ENCODE measurements around the gene RSPO4. TPM values are rescaled to one million over a fixed set of nuclear protein-coding genes. Genes with fewer than 3 reads are reported as not detected.

Gene RSPO4
- total RNA-seq, 1 experiment from 2014 or later: not detected

GRCh38 chr20:957544-957943, 44.6 kb downstream of the RSPO4 start:
- Histone ChIP-seq H3F3A (ENCODE audit: insufficient read depth, low read depth) (no peaks in the 10 kb centered on the region), H3K36me3 (ENCODE audit: low read depth) (no peaks in the 10 kb centered on the region), H3K4me3 (no peak overlapping the region), H3K4me1 (replicated peaks; ENCODE audit: insufficient read depth) (no peaks in the 10 kb centered on the region), H3K27ac (no peak overlapping the region), H3K4me2 (no peak overlapping the region), H3K79me2 (ENCODE audit: low read depth) (no peaks in the 10 kb centered on the region), H4K20me1 (ENCODE audit: insufficient read depth) (no peaks in the 10 kb centered on the region), H3K9me3 (ENCODE audit: insufficient read depth, low read depth) (no peaks in the 10 kb centered on the region), H3K27me3 (ENCODE audit: insufficient read depth, low read depth) (peaks cover 30% of the 10 kb centered on the region), H2AFZ (no peak overlapping the region), H3K9me2 (ENCODE audit: insufficient read depth) (no peaks in the 10 kb centered on the region)
- intact Hi-C loops (cut with micrococcal nuclease; ENCODE audit: unreplicated experiment): loop anchor here (2.0 to 5.0 kb wide), 2 partner anchors 255 to 397 kb away; no protein-coding TSS in a partner anchor
- POLR2A ChIA-PET (ENCODE audit: unreplicated experiment): no interaction called here
- BruUV-seq (replicated peaks): no TSS peak
- no peak for DNase-seq
- CTCF ChIA-PET: interaction anchor here (0.6 to 3.2 kb wide), 3 partner anchors 42 to 150 kb away, joined by 5 to 27 read pairs (median 9); no protein-coding TSS in a partner anchor
- TF ChIP-seq CTCF (conservative IDR thresholded peaks at IDR 0.05): 0 out of 2 replicates have a peak, but pooled peaks have one; percentile 32
- TF ChIP-seq EZH2 (IDR thresholded peaks at IDR 0.05; ENCODE audit: low read depth): no peak

- no peak overlapping the region for H2AFZ ChIP-seq
- no peaks in the 10 kb centered on the region for H3K36me3 ChIP-seq (ENCODE audit: low read depth)
Measured at GRCh38 chr20:956330-956951, 45.7 kb downstream of the RSPO4 start.

GRCh38 chr20:955656-956055, 46.5 kb downstream of the RSPO4 start:
- Histone ChIP-seq H3K4me1 (replicated peaks; ENCODE audit: insufficient read depth) (no peaks in the 10 kb centered on the region), H3K36me3 (ENCODE audit: low read depth) (no peaks in the 10 kb centered on the region), H3K4me2 (no peak overlapping the region), H3K79me2 (ENCODE audit: low read depth) (no peaks in the 10 kb centered on the region), H3K9me2 (ENCODE audit: insufficient read depth) (no peaks in the 10 kb centered on the region), H3K9me3 (ENCODE audit: insufficient read depth, low read depth) (no peaks in the 10 kb centered on the region), H3F3A (ENCODE audit: insufficient read depth, low read depth) (no peaks in the 10 kb centered on the region), H3K27me3 (ENCODE audit: insufficient read depth, low read depth) (peaks cover 18% of the 10 kb centered on the region), H3K27ac (no peak overlapping the region), H4K20me1 (ENCODE audit: insufficient read depth) (no peaks in the 10 kb centered on the region), H2AFZ (no peak overlapping the region), H3K4me3 (no peak overlapping the region)
- ChIA-PET POLR2A (ENCODE audit: unreplicated experiment) (no interaction called here), CTCF (interaction anchor here (0.8 to 3.2 kb wide), 3 partner anchors 99 to 182 kb away, joined by 3 to 27 read pairs (median 5); no protein-coding TSS in a partner anchor)
- TF ChIP-seq CTCF (conservative IDR thresholded peaks at IDR 0.05) (no peak), EZH2 (IDR thresholded peaks at IDR 0.05; ENCODE audit: low read depth) (no peak)
- intact Hi-C loops (cut with micrococcal nuclease; ENCODE audit: unreplicated experiment): loop anchor here (1.0 to 5.0 kb wide), 3 partner anchors 139 to 395 kb away; no protein-coding TSS in a partner anchor
- no peak for DNase-seq
- no TSS peak for BruUV-seq (replicated peaks)

More at GRCh38 chr20:956330-956951, 45.7 kb downstream of the RSPO4 start:
- no TSS peak for BruUV-seq (replicated peaks)
- Histone ChIP-seq H4K20me1 (ENCODE audit: insufficient read depth) (no peaks in the 10 kb centered on the region), H3K27me3 (ENCODE audit: insufficient read depth, low read depth) (peaks cover 24% of the 10 kb centered on the region), H3K79me2 (ENCODE audit: low read depth) (no peaks in the 10 kb centered on the region), H3K4me3 (no peak overlapping the region), H3K9me2 (ENCODE audit: insufficient read depth) (no peaks in the 10 kb centered on the region), H3K4me1 (replicated peaks; ENCODE audit: insufficient read depth) (no peaks in the 10 kb centered on the region), H3K9me3 (ENCODE audit: insufficient read depth, low read depth) (no peaks in the 10 kb centered on the region), H3F3A (ENCODE audit: insufficient read depth, low read depth) (no peaks in the 10 kb centered on the region), H3K27ac (no peak overlapping the region), H3K4me2 (no peak overlapping the region)
- ChIA-PET POLR2A (ENCODE audit: unreplicated experiment) (no interaction called here), CTCF (interaction anchor here (0.8 to 3.2 kb wide), 2 partner anchors 139 to 183 kb away, joined by 3 to 27 read pairs; no protein-coding TSS in a partner anchor)
- intact Hi-C loops (cut with micrococcal nuclease; ENCODE audit: unreplicated experiment): loop anchor here (1.0 to 5.0 kb wide), 3 partner anchors 140 to 396 kb away; no protein-coding TSS in a partner anchor
- TF ChIP-seq EZH2 (IDR thresholded peaks at IDR 0.05; ENCODE audit: low read depth): no peak
- TF ChIP-seq CTCF (conservative IDR thresholded peaks at IDR 0.05): peak; percentile 99
- DNase-seq: peak in 1 of 2 experiments; percentile 74

All from PC-9 (cell line).